Fibroblast of lung (primary cell): ENCODE results near the gene OSBPL1A. TPM values are rescaled to one million over a fixed set of nuclear protein-coding genes. Genes with fewer than 3 reads are reported as not detected.

Experiments used
- DNase-seq, 2 donors: peaks; one replicate each; pipeline versions ENCODE4 v3.0.0 to v3.0.0-alpha.2; 2010; ENCODE audit warnings: low read depth in 2 of 2
- H2AFZ ChIP-seq: 2 replicates; pipeline ENCODE4 v1.5.1; 2012; ENCODE audit warnings: low read length, control low read depth, inconsistent platforms
- H3K27ac ChIP-seq: 2 replicates; pipeline ENCODE4 v1.5.1; 2011; ENCODE audit warnings: low read length, control low read depth; ENCODE audit not compliant: insufficient read depth
- H3K27me3 ChIP-seq: 2 replicates; pipeline ENCODE4 v1.5.1; 2011; ENCODE audit warnings: mild to moderate bottlenecking, low read length; ENCODE audit not compliant: control insufficient read depth, insufficient read depth
- H3K36me3 ChIP-seq: 2 replicates; pipeline ENCODE4 v1.5.1; 2011; ENCODE audit warnings: low read length; ENCODE audit not compliant: control insufficient read depth, insufficient read depth
- H3K4me1 ChIP-seq: 2 replicates; pipeline ENCODE4 v1.5.1; 2011; ENCODE audit warnings: low read length; ENCODE audit not compliant: control insufficient read depth, insufficient read depth; ENCODE audit errors: extremely low read depth
- H3K4me2 ChIP-seq: 2 replicates; pipeline ENCODE4 v1.5.1; 2011; ENCODE audit warnings: low read length, control low read depth; ENCODE audit not compliant: insufficient read depth; ENCODE audit errors: extremely low read depth
- H3K4me3 ChIP-seq, 4 experiments: fragments of 200-600 bp in 1 of 4; sonication (generic) in 1 of 4; replicated peaks in 1 of 4; 2 replicates each; pipeline ENCODE4 v1.5.1; 2011 to 2016; ENCODE audit warnings: low read length in 4 of 4, low read depth in 3 of 4, mild to moderate bottlenecking in 3 of 4, control low read depth in 2 of 4, inconsistent platforms in 1 of 4, mixed read lengths in 1 of 4; ENCODE audit not compliant: insufficient read depth in 1 of 4; ENCODE audit errors: control extremely low read depth in 1 of 4
- H3K79me2 ChIP-seq: 2 replicates; pipeline ENCODE4 v1.5.1; 2012; ENCODE audit warnings: mild to moderate bottlenecking, low read length, inconsistent platforms; ENCODE audit not compliant: control insufficient read depth, insufficient read depth
- H3K9ac ChIP-seq: 2 replicates; pipeline ENCODE4 v1.5.1; 2011; ENCODE audit warnings: mild to moderate bottlenecking, low read length, control low read depth; ENCODE audit not compliant: insufficient read depth
- H3K9me3 ChIP-seq: 2 replicates; pipeline ENCODE4 v1.5.1; 2012; ENCODE audit warnings: low read depth, low read length; ENCODE audit not compliant: control insufficient read depth, insufficient read depth
- H4K20me1 ChIP-seq: 2 replicates; pipeline ENCODE4 v1.5.1; 2011; ENCODE audit warnings: low read length; ENCODE audit not compliant: control insufficient read depth, insufficient read depth; ENCODE audit errors: extremely low read depth
- EZH2 ChIP-seq: IDR thresholded peaks from 2 replicates; pipeline ENCODE4 v1.5.1; 2012; ENCODE audit warnings: low read length, control low read depth, mild to moderate bottlenecking; ENCODE audit errors: missing control alignments
- polyA plus RNA-seq, 2 donors: library from polyadenylated mRNA; depleted of rRNA in 1 of 2; stranded (reverse) in 1 of 2; unstranded in 1 of 2; fragments of >200 nt; gene quantifications; 2 replicates each; pipeline ENCODE4 v1.2.1, GENCODE V29; 2011 to 2012; ENCODE audit warnings: missing spikeins in 1 of 2
- total RNA-seq: library from RNA; depleted of rRNA; stranded (reverse); fragments of >200 nt; gene quantifications from 2 replicates; pipeline ENCODE4 v1.2.1, GENCODE V29; 2014
- TF ChIP-seq, protein P1 (sequence below), 2 donors: IDR thresholded peaks in 1 of 2; conservative IDR thresholded peaks in 1 of 2; 1 replicate in 1 of 2; 2 replicates in 1 of 2; pipeline ENCODE4 v1.5.1; 2011 to 2012; ENCODE audit warnings: low read length in 2 of 2, control low read depth in 1 of 2, inconsistent platforms in 1 of 2, low read depth in 1 of 2, mild to moderate bottlenecking in 1 of 2

OSBPL1A gene
- total and polyA plus RNA-seq, 2 donors (not counting 1 experiment from before 2014, with no cell fraction given), result 67.5 to 73.3 TPM

DNA sequence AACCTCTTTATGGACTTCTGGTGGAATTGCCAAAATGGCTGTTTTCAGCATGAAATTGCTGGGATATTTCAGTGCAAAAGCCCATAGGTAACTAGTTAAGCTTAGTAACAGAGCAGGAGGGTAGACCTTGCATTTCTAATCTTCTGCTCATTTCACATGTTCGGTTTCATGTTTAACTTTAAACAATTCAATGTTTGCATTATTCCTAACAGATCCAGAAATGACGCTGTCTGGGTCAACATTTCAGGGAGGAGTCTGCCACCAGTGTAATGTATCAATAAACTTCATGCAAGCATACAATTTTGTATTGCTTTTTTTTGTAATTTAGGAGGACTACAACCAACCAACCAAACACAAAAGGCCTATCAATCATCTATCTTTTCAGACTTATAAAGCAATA, 236.3 kb downstream of the OSBPL1A start:
- H3K4me1 ChIP-seq, result no peaks in the 10 kb centered on the region
- peaks cover 6% of the 10 kb centered on the region for H3K36me3 ChIP-seq
- H3K4me2 ChIP-seq, result no peak overlapping the region
- H4K20me1 ChIP-seq, result no peaks in the 10 kb centered on the region
- no peak overlapping the region for H3K27ac ChIP-seq
- H3K79me2 ChIP-seq, result no peaks in the 10 kb centered on the region
- H3K4me3 ChIP-seq, result no peak overlapping the region
- H3K9ac ChIP-seq, result no peak overlapping the region
- TF ChIP-seq, protein P1, sequence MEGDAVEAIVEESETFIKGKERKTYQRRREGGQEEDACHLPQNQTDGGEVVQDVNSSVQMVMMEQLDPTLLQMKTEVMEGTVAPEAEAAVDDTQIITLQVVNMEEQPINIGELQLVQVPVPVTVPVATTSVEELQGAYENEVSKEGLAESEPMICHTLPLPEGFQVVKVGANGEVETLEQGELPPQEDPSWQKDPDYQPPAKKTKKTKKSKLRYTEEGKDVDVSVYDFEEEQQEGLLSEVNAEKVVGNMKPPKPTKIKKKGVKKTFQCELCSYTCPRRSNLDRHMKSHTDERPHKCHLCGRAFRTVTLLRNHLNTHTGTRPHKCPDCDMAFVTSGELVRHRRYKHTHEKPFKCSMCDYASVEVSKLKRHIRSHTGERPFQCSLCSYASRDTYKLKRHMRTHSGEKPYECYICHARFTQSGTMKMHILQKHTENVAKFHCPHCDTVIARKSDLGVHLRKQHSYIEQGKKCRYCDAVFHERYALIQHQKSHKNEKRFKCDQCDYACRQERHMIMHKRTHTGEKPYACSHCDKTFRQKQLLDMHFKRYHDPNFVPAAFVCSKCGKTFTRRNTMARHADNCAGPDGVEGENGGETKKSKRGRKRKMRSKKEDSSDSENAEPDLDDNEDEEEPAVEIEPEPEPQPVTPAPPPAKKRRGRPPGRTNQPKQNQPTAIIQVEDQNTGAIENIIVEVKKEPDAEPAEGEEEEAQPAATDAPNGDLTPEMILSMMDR (conservative IDR thresholded peaks at IDR 0.05 in 1 of 2, IDR thresholded peaks at IDR 0.05 in 1 of 2; ENCODE audit: low read depth in 1 of 2, low read length in 2 of 2), result no peak
- TF ChIP-seq EZH2, result no peak
- H3K9me3 ChIP-seq, result no peaks in the 10 kb centered on the region
- no peak overlapping the region for H2AFZ ChIP-seq
- no peak for DNase-seq
- H3K27me3 ChIP-seq, result no peaks in the 10 kb centered on the region

GRCh38 chr18:24160086-24160485, 237.5 kb downstream of the OSBPL1A start:
- H3K4me2 ChIP-seq, result no peak overlapping the region
- no peaks in the 10 kb centered on the region for H4K20me1 ChIP-seq
- no peaks in the 10 kb centered on the region for H3K4me1 ChIP-seq
- peaks cover 8% of the 10 kb centered on the region for H3K36me3 ChIP-seq
- DNase-seq, result no peak
- no peaks in the 10 kb centered on the region for H3K27me3 ChIP-seq
- H3K9me3 ChIP-seq, result no peaks in the 10 kb centered on the region
- H3K79me2 ChIP-seq, result no peaks in the 10 kb centered on the region
- H3K27ac ChIP-seq, result no peak overlapping the region
- TF ChIP-seq, protein P1 (conservative IDR thresholded peaks at IDR 0.05 in 1 of 2, IDR thresholded peaks at IDR 0.05 in 1 of 2; ENCODE audit: low read depth in 1 of 2, low read length in 2 of 2), result no peak
- no peak for TF ChIP-seq EZH2
- no peak overlapping the region for H2AFZ ChIP-seq
- no peak overlapping the region for H3K4me3 ChIP-seq
- H3K9ac ChIP-seq, result no peak overlapping the region

DNA sequence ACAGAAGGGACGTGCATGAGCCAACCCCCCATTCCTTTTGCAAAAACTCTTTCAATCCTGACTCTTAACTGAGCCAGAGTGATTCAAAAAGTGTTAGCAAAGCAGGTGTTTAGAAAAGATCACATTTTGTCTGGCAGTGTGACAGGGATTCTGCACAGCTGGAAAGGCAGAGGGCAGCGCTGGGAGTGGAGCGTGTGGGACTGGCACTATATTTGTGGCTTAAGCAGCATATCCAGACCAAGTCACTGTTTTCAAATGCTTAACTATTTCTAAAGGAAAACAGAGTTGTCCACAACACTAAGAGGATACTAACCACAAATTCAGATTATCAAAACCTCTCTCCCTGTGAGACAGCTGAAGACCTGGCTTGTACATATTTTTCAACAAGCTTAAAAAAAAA, 239.8 kb downstream of the OSBPL1A start:
- Histone ChIP-seq H3K4me3 (no peak overlapping the region), H3K4me1 (no peaks in the 10 kb centered on the region), H3K27me3 (no peaks in the 10 kb centered on the region), H2AFZ (no peak overlapping the region), H3K36me3 (peaks cover 6% of the 10 kb centered on the region), H3K9ac (no peak overlapping the region), H3K79me2 (no peaks in the 10 kb centered on the region), H3K9me3 (no peaks in the 10 kb centered on the region), H3K4me2 (no peak overlapping the region), H3K27ac (no peak overlapping the region), H4K20me1 (no peaks in the 10 kb centered on the region)
- DNase-seq, result no peak
- TF ChIP-seq, protein P1 (conservative IDR thresholded peaks at IDR 0.05 in 1 of 2, IDR thresholded peaks at IDR 0.05 in 1 of 2; ENCODE audit: low read depth in 1 of 2, low read length in 2 of 2), result no peak
- no peak for TF ChIP-seq EZH2
